LNCAP (cell line): Measurements from ENCODE around the gene STAMBP.

Source experiments
- CTCF ChIP-seq: fragments of 450-650 bp; IDR thresholded peaks from 2 replicates; pipeline ENCODE4 v1.5.1; 2017; ENCODE audit warnings: mild to moderate bottlenecking

STAMBP gene

GRCh38 chr2:73893764-73894474 lies 65.2 kb downstream of the STAMBP start:
- TF ChIP-seq CTCF: no peak

GRCh38 chr2:73894475-73894850 lies 65.7 kb downstream of the STAMBP start:
- no peak for TF ChIP-seq CTCF

- TF ChIP-seq CTCF: no peak
Measured at GRCh38 chr2:73894877-73895276, 66.1 kb downstream of the STAMBP start.

- TF ChIP-seq CTCF: no peak
Measured at GRCh38 chr2:73895473-73895872, 66.7 kb downstream of the STAMBP start.

- no peak for TF ChIP-seq CTCF
Measured at GRCh38 chr2:73896362-73897239, 67.8 kb downstream of the STAMBP start.

GRCh38 chr2:73897240-73897583 lies 68.5 kb downstream of the STAMBP start:
- TF ChIP-seq CTCF: no peak

- TF ChIP-seq CTCF: no peak
Measured at GRCh38 chr2:73897934-73898333, 69.2 kb downstream of the STAMBP start.
